Uterus (tissue), 2 donors: Measurements from ENCODE around the gene HTT.

Experiments
- CTCF ChIP-seq, 4 experiments: fragments of 200-600 bp in 2 of 4; fragments of 450-650 bp in 2 of 4; sonication (generic) in 2 of 4; IDR thresholded peaks; one replicate each; pipeline ENCODE4 v1.5.1; 2016 to 2019; ENCODE audit warnings: antibody characterized with exemption in 4 of 4, mild to moderate bottlenecking in 2 of 4, moderate library complexity in 1 of 4
- POLR2A ChIP-seq, 2 donors: fragments of 450-650 bp; IDR thresholded peaks; one replicate each; pipeline ENCODE4 v1.6.1; 2016; ENCODE audit warnings: antibody characterized with exemption in 2 of 2, mild to moderate bottlenecking in 1 of 2, moderate library complexity in 1 of 2

GRCh38 chr4:3288571-3289094, 214.2 kb downstream of the HTT start:
- TF ChIP-seq POLR2A (IDR thresholded peaks at IDR 0.05), result no peak
- TF ChIP-seq CTCF (IDR thresholded peaks at IDR 0.05), result no peak
